Stimulated activated naive B cell treated with anti-CD40 and anti-IgM and Interleukin-4, amounts not matched to agents 10 μg/mL and 1 μg/mL and 100 μg/mL, for 72 hours (primary cell): ENCODE results near the gene DOCK7.
"Not testable (repeated sequence)": the region's sequence is repeated elsewhere in the genome, so short reads cannot be mapped to it uniquely, and the experiment has no call there.

Experiments used
- ATAC-seq, 2 donors: fragments of 150-1000 bp; cut with Tn5 transposase; replicated peaks; 2 replicates each; pipeline ENCODE4 v1.10.0; 2021; ENCODE audit warnings: moderate library complexity in 1 of 2
- DNase-seq: peaks from one replicate; pipeline ENCODE4 v3.0.0; 2021
- H3K27ac Mint-ChIP-seq: one replicate; pipeline ENCODE4 v1.8.0; 2022; ENCODE audit warnings: mild to moderate bottlenecking, mixed read lengths
- H3K27me3 Mint-ChIP-seq, 2 donors: one replicate each; pipeline ENCODE4 v1.8.0; 2022; ENCODE audit warnings: mixed read lengths in 2 of 2
- H3K36me3 Mint-ChIP-seq, 2 donors: one replicate each; pipeline ENCODE4 v1.8.0; 2022; ENCODE audit warnings: mixed read lengths in 2 of 2, mild to moderate bottlenecking in 1 of 2
- H3K4me1 Mint-ChIP-seq, 2 donors: one replicate each; pipeline ENCODE4 v1.8.0; 2022; ENCODE audit warnings: mixed read lengths in 2 of 2, mild to moderate bottlenecking in 1 of 2
- H3K4me3 Mint-ChIP-seq, 2 donors: one replicate each; pipeline ENCODE4 v1.8.0; 2022; ENCODE audit warnings: mild to moderate bottlenecking in 2 of 2, mixed read lengths in 2 of 2, moderate library complexity in 1 of 2
- H3K9me3 Mint-ChIP-seq, 2 donors: one replicate each; pipeline ENCODE4 v1.8.0; 2022; ENCODE audit warnings: mixed read lengths in 2 of 2, mild to moderate bottlenecking in 1 of 2

DOCK7 gene

DNA sequence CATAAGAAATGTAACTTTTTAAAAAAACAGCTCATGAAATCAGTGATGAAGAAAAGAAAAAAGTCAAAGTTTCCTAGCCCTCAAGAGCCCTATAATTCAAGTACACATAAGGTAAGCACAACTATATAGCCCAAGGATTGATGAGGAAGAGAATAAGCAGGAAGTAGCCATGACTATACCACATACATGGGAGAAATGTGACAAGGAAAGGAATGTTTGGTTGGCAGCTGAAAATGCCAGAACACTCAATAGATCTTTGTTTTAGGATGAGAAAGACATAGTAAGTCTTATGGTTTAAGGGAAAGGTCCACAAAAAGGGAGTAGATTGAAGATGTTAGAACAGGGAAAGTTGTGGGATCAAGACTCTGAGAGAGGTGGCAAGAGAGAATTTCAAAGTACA is 5.7 kb downstream of the DOCK7 start:
- H3K36me3 Mint-ChIP-seq: peaks cover 1 to 3% of the 10 kb centered on the region in 2 donors
- DNase-seq (no peak), ATAC-seq (no peak)
- H3K9me3 Mint-ChIP-seq: peaks cover 0 to 1% of the 10 kb centered on the region in 2 donors
- H3K4me1 Mint-ChIP-seq: peaks cover 7 to 11% of the 10 kb centered on the region in 2 donors
- H3K27me3 Mint-ChIP-seq: no peaks in the 10 kb centered on the region
- H3K27ac Mint-ChIP-seq: no peak overlapping the region
- H3K4me3 Mint-ChIP-seq: no peak overlapping the region

DNA sequence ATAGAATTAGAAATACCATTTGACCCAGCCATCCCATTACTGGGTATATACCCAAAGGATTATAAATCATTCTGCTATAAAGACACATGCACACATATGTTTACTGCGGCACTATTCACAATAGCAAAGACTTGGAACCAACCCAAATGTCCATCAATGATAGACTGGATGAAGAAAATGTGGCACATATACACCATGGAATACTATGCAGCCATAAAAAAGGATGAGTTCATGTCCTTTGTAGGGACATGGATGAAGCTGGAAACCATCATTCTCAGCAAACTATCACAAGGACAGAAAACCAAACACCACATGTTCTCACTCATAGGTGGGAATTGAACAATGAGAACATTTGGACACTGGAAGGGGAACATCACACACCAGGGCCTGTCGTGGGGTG is 7.2 kb downstream of the DOCK7 start:
- not testable (repeated sequence) for H3K9me3 Mint-ChIP-seq, H3K4me3 Mint-ChIP-seq, H3K36me3 Mint-ChIP-seq, DNase-seq, ATAC-seq, H3K27me3 Mint-ChIP-seq, H3K27ac Mint-ChIP-seq
- H3K4me1 Mint-ChIP-seq: peaks cover 8 to 21% of the 10 kb centered on the region in 2 donors

DNA sequence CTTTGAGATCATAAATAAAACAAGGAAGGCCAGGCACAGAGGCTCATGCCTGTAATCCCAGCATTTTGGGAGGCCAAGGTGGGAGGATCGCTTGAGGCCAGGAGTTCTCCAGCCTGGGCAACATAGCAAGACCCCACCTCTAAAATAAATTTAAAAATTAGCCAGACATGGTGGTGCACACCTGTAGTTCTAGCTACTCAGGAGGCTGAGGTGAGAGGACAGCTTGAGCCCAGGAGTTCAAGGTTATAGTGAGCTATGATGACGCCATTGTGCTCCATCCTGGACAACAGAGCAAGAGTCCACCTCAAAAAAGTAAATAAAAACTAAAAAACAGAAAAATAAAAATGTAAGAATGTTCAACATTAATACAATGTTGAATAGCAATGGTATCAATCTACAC is 10.4 kb downstream of the DOCK7 start:
- H3K4me1 Mint-ChIP-seq: peaks cover 3 to 27% of the 10 kb centered on the region in 2 donors
- not testable (repeated sequence) for H3K4me3 Mint-ChIP-seq, H3K27ac Mint-ChIP-seq, DNase-seq, H3K9me3 Mint-ChIP-seq, H3K27me3 Mint-ChIP-seq, H3K36me3 Mint-ChIP-seq, ATAC-seq

DNA sequence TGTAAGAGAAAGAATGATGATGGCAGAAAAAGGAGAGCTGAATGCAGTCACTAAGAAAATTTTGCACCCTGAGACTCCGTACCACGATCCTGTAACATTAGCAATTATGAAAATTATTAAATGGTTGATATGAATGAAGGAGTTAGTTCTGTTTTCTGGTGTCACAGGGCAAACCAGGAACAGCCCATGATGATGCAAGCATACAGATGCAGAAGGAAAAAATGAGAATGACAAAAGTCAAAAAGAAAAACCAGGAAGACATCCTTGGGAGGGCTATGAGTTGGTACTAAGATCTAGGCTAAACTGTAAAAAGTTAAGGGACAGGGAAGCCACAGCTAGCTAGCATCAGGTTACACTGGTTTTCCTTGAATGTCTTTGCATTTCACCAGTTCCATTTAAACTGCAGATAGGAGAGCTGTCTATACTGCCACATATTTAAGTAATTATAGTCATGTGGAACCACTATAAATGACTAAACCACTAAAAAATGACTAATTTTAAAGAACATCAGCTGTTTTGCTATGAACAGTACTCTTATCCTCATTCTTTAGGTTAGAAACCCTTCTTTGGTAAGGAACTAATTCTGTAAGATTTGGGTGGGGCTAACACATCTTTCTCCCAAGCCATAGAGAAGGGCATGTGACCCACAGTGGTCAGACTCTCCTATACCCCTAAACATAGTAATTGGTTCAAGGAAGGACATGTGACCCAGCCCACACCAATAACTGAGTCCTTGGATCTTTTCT is 11.4 kb downstream of the DOCK7 start:
- DNase-seq (no peak), ATAC-seq (peak in 1 of 2 donors; percentile 20)
- Mint-ChIP-seq H3K9me3 (peaks cover 0 to 1% of the 10 kb centered on the region in 2 donors), H3K27ac (no peak overlapping the region), H3K4me3 (no peak overlapping the region), H3K27me3 (no peaks in the 10 kb centered on the region), H3K36me3 (peaks cover 0 to 7% of the 10 kb centered on the region in 2 donors), H3K4me1 (peaks cover 3 to 27% of the 10 kb centered on the region in 2 donors)

DNA sequence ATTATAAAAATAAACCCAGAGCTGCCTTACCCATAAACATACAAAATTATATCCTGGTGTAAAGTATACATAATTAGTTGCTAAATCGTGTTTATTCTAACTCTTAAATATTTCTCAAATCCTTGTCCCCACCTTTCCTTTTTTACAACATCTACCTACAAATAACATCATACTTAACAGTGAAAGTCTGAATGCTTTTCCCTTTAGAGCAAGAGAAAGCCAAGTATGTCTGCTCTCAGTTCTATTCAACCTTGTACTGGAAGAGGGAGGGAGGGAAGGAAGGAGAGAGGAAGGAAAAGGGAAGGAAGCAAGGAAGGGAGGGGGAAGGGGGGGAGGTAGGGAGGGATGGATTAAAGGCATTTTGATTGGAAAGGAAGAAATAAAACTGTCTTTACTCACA is 14.6 kb downstream of the DOCK7 start:
- ATAC-seq (no peak), DNase-seq (no peak)
- Mint-ChIP-seq H3K4me1 (peaks cover 3 to 27% of the 10 kb centered on the region in 2 donors), H3K27me3 (no peaks in the 10 kb centered on the region), H3K4me3 (no peak overlapping the region), H3K36me3 (peaks cover 0 to 8% of the 10 kb centered on the region in 2 donors), H3K27ac (no peak overlapping the region), H3K9me3 (no peaks in the 10 kb centered on the region)

DNA sequence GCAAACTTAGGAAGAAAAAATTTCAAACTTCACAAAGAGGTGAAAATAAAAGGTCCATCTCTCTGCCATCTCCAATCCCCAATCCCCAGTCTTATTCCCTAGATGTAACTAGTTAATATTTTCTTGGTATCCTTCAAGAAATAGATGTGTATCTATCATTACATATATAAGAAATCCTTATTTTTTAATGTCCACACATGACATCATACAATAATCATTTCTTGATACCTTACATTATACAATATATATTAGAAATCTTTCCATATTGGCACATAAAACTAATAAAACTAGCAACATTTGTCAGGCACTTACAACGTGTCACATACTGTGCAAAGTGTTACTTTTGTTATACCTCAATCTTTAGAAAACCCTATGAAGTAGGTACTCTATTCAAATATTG is 16.2 kb downstream of the DOCK7 start:
- Mint-ChIP-seq H3K27ac (no peak overlapping the region), H3K4me3 (no peak overlapping the region), H3K27me3 (no peaks in the 10 kb centered on the region), H3K4me1 (peaks cover 3 to 20% of the 10 kb centered on the region in 2 donors), H3K36me3 (peaks cover 0 to 8% of the 10 kb centered on the region in 2 donors), H3K9me3 (no peaks in the 10 kb centered on the region)
- DNase-seq: no peak
- ATAC-seq: no peak

DNA sequence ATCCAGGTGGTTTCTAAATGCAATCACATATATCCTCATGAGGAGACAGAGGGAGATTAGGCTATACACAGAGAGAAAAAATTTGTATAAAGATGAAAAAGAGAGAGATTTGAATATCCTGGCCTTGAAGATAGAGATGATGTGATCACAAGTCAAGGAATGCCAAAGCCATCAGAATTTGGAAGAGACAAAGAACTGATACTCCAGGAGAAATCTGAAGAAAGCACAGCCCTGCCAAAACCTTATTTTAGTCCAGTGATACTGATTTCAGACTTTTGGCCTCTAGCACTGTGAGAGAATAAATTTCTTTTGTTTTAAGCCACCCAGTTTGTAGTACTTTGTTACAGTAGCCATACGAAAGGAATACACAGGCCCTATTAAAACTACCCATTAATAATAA is 33.4 kb downstream of the DOCK7 start:
- Mint-ChIP-seq H3K36me3 (peaks cover 2 to 17% of the 10 kb centered on the region in 2 donors), H3K9me3 (peaks cover 0 to 2% of the 10 kb centered on the region in 2 donors), H3K4me3 (no peak overlapping the region), H3K27me3 (no peaks in the 10 kb centered on the region), H3K27ac (no peak overlapping the region), H3K4me1 (no peaks in the 10 kb centered on the region)
- DNase-seq: no peak
- no peak for ATAC-seq

DNA sequence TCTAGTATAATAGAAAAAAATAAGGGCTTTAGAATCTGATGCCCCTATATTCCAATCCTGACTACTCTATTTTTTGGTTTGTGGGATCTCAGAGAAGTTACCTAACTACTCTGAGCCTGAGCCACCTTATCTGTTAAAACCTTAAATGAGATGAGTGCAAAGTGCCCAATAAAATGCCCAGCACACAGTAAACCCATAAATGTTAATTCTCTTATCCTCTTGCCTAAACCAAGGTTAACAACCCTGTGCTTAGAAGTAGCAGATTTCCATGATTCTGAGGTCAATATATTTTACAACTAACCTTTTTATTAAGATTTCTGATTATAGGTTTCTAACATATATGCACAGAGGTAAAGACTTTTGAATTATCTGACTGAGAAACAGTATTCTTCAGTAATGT is 35.8 kb downstream of the DOCK7 start:
- DNase-seq (no peak), ATAC-seq (no peak)
- Mint-ChIP-seq H3K36me3 (peaks cover 0 to 10% of the 10 kb centered on the region in 2 donors), H3K27ac (no peak overlapping the region), H3K27me3 (no peaks in the 10 kb centered on the region), H3K4me3 (no peak overlapping the region), H3K4me1 (no peaks in the 10 kb centered on the region), H3K9me3 (peaks cover 0 to 2% of the 10 kb centered on the region in 2 donors)

DNA sequence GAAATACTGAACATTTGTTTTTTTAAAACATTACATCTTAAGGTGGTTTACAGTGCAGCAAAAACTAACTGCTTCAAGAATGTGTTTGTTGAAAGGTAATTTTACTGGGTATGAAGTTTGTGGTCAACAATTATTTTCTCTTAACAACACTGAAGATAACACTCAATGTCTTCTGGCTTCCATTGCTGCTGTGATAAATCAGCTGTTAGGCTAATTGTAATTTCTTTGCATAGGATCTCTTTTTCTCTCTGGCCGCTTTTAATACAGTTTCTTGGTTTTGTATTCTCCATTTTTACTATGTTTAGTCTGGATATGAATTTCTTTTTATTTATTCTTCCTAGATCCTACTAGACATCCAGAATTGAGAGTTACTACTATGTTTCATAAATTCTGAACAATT is 44.9 kb downstream of the DOCK7 start:
- Mint-ChIP-seq H3K27me3 (no peaks in the 10 kb centered on the region), H3K4me1 (no peaks in the 10 kb centered on the region), H3K9me3 (peaks cover 3 to 9% of the 10 kb centered on the region in 2 donors), H3K27ac (no peak overlapping the region), H3K4me3 (no peak overlapping the region), H3K36me3 (peaks cover 23 to 25% of the 10 kb centered on the region in 2 donors)
- ATAC-seq: no peak
- DNase-seq: no peak

DNA sequence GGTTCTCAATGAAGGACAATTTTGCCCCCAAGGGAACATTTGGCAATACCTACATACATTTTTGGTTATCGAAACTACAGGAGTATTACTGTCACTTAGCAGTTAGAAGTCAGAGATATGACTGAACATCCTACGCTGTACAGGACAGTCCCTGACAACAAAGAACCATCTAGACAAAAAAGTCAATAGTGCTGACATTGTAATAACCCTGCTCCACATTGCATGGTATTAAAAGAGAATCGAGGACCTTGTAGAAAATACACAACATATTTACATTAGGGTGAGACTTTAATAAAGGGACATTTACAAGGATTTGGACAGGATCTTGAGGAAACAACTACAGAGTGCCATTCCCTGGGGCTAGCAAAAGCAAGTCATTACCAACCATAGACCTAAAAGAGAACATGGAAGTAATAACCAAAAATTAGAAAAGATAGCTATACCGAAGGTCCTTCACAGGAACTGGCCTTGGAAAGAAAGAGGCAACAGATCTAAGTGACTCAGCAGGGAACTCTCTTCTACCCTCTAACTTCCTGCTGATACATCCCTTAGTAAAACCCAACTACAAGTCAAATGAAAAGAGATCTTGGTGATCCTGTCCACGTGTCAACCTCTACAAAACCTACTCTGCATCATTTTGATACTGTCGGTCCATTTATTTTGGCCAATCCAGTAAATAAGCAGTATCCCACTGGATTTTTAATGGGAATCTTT is 50.6 kb downstream of the DOCK7 start:
- Mint-ChIP-seq H3K4me1 (peaks cover 0 to 2% of the 10 kb centered on the region in 2 donors), H3K27me3 (no peaks in the 10 kb centered on the region), H3K4me3 (no peak overlapping the region), H3K9me3 (peaks cover 0 to 2% of the 10 kb centered on the region in 2 donors), H3K27ac (no peak overlapping the region), H3K36me3 (peaks cover 20% of the 10 kb centered on the region in 2 donors)
- DNase-seq: no peak
- no peak for ATAC-seq

DNA sequence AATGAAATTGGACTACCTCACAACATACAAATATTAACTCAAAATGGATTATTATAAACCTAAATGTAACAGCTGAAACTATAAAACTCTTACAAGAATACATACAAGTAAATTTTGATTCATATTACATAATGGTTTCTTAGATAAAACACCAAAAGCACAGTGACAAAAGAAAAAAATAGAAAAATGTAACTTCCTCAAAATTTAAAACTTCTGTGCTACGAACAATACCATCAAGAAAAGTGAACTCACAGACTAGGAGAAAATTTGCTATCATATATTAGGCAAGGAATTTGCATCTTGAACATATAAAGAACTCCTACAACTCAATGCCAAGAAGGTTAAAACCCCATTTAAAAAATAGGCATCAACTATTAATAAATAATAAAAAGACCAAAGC is 59.7 kb downstream of the DOCK7 start:
- H3K36me3 Mint-ChIP-seq: peaks cover 25 to 44% of the 10 kb centered on the region in 2 donors
- no peaks in the 10 kb centered on the region for H3K27me3 Mint-ChIP-seq
- peaks cover 0 to 1% of the 10 kb centered on the region in 2 donors for H3K9me3 Mint-ChIP-seq
- peaks cover 2 to 43% of the 10 kb centered on the region in 2 donors for H3K4me1 Mint-ChIP-seq
- DNase-seq (no peak), ATAC-seq (no peak)
- H3K27ac Mint-ChIP-seq: no peak overlapping the region
- H3K4me3 Mint-ChIP-seq: no peak overlapping the region

DNA sequence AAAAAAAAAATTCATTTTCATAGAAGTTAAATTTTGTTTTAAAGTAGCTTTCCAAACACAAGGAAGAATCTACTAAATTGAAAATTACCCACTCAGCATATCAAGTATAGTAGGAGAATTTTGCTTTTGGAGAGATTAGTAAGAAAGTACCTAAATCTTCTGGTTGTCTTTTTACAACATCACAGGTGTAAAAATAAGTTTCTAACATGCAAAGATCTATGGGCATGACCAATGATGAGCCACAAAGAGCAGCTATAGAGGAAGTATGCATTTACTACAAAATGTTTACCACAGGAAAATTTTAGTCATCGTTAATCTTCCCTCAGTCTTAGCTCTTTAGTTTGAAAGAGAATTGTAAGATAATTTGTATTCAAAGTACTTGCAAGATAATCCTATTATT is 62.8 kb downstream of the DOCK7 start:
- H3K9me3 Mint-ChIP-seq: peaks cover 0 to 1% of the 10 kb centered on the region in 2 donors
- H3K36me3 Mint-ChIP-seq: peaks cover 18 to 26% of the 10 kb centered on the region in 2 donors
- ATAC-seq: peak; percentile 94 to 96
- peak overlapping the region in 1 of 2 donors; percentile 59 for H3K4me3 Mint-ChIP-seq
- peak overlapping the region; percentile 84 for H3K27ac Mint-ChIP-seq
- H3K27me3 Mint-ChIP-seq: no peaks in the 10 kb centered on the region
- DNase-seq: no peak
- H3K4me1 Mint-ChIP-seq: peaks cover 6 to 48% of the 10 kb centered on the region in 2 donors

DNA sequence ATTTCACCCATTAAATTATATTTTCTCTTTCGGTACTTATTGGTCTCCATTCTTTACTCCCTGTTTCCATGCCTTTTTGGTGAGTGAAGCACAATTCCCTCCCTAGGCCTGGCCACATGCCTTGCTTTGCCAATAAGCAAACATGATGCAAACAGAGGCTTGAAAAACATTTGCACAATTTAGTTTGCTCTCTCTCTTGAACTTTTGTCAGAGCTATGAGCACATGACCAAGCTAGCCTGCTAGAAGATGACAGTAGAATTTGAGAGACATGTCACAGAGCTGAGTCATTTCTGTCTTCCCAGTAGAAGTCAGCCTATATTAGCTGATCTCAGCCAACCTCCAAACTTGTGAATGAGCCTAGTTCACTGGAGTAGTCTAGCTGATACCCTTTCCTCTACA is 66.3 kb downstream of the DOCK7 start:
- Mint-ChIP-seq H3K27me3 (no peaks in the 10 kb centered on the region), H3K27ac (peak overlapping the region; percentile 69), H3K4me3 (no peak overlapping the region), H3K4me1 (peaks cover 6 to 39% of the 10 kb centered on the region in 2 donors), H3K36me3 (peaks cover 19 to 25% of the 10 kb centered on the region in 2 donors), H3K9me3 (peaks cover 0 to 1% of the 10 kb centered on the region in 2 donors)
- DNase-seq: no peak
- peak; percentile 80 to 88 for ATAC-seq

DNA sequence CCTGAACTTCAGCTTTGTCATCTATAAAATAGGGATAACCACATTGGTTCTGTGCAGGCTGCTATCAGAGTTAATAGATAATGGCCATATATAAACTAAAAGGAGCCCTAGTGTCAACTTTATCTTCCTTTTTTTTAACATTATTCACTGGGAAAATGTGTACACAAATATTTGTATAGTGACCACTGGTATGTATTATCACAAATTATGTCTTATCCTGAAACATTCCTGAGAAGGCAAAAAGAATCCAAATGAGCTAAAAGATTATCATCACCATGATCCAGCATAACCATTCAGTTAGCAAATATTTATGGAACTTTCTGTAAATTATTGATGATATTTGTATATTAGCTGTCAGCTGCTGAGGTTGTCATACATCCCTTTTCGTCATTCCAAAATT is 74.3 kb downstream of the DOCK7 start:
- no peaks in the 10 kb centered on the region for H3K27me3 Mint-ChIP-seq
- no peak for ATAC-seq
- H3K4me1 Mint-ChIP-seq: peaks cover 7 to 12% of the 10 kb centered on the region in 2 donors
- no peak overlapping the region for H3K27ac Mint-ChIP-seq
- no peaks in the 10 kb centered on the region for H3K9me3 Mint-ChIP-seq
- DNase-seq: no peak
- peaks cover 4 to 5% of the 10 kb centered on the region in 2 donors for H3K36me3 Mint-ChIP-seq
- H3K4me3 Mint-ChIP-seq: peak overlapping the region; percentile 46 to 67

DNA sequence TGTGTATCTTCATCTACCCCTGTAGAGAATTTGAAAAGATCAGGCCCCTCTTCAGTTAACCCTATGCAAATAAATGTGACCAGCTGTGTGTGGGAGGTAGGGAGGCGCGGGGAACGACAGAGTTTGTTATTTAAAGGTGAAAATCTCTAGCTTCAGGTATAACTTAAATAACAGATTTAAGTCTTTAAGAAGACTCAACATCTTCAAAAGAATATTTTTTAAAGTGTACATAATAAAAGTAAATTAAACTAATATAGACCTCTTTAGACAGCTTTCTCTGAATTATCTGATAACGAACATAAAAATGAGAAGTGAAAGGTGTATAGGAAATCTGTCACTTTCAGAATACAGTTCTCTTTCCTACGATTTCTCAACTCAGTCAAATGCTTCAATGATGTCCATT is 74.9 kb downstream of the DOCK7 start:
- Mint-ChIP-seq H3K27ac (no peak overlapping the region), H3K9me3 (no peaks in the 10 kb centered on the region), H3K4me3 (peak overlapping the region; percentile 46 to 67), H3K36me3 (peaks cover 4 to 5% of the 10 kb centered on the region in 2 donors), H3K27me3 (no peaks in the 10 kb centered on the region), H3K4me1 (peaks cover 7 to 12% of the 10 kb centered on the region in 2 donors)
- DNase-seq (no peak), ATAC-seq (peak; percentile 95 to 97)
